SU-DHL-6 (cell line): ENCODE measurements around the gene KRT78.
A peak's percentile ranks its signal among the peaks of the same experiment; 100 is the strongest.

Experiments
- EZH2phosphoT487 ChIP-seq: fragments of 200-600 bp; sonication (generic), shearing (Covaris generic); conservative IDR thresholded peaks from 2 replicates; pipeline ENCODE4 v1.6.1; 2018; ENCODE audit warnings: mild to moderate bottlenecking, antibody characterized with exemption, low read length, moderate library complexity, mixed read lengths
- TF ChIP-seq, protein P1 (sequence below): fragments of 200-600 bp; sonication (generic); IDR thresholded peaks from one replicate; pipeline ENCODE4 v1.5.1; 2017; ENCODE audit warnings: antibody characterized with exemption, mild to moderate bottlenecking, low read length, moderate library complexity; ENCODE audit not compliant: insufficient read depth, poor library complexity, severe bottlenecking

DNA sequence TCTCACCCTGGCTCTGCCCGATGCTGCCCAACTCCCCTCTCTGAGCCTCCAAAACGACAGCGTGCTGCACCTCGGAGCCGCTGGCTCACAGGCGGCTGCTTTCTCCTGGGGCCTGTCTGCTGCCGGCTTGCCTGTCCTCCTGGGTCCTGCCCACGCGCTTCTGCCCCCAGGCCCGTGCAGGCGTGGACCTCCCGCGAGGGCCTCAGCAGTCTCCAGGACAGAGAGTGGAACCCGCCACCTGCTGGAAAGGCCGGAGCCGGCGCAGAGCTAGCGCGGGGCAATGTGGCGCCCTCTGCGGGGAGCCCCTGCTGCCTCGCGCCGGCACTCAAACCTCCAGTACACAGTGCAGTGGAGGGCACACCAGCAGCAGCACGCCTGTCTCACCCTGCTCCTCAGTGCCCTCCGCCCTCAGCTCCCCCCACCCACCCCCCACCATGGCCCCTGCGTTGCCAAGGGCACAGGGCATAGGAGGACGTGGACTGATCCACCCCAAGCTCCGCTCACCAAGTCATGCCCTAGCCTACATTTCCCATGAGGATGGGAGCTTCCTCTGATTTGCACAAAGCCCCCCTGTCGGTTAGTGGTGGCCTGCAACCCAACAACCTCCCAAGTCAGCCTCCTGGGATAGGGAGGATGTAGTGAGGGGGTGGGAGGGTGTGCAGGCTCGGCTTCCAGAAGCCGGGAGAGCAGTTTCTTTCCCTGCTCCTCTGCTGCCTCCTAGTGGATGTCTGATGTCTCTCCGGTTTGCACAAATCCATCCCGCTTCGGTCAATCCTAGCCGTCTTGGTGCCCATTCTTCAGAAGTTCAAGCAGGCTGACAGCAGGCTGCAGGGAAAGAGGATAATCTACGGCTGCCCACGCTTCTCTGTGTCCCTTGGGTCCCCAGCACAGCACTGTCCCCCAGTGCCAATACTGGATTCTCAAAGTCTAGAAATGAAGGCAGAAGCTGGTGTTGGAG, 30.9 kb upstream of the KRT78 start:
- TF ChIP-seq, protein P1, sequence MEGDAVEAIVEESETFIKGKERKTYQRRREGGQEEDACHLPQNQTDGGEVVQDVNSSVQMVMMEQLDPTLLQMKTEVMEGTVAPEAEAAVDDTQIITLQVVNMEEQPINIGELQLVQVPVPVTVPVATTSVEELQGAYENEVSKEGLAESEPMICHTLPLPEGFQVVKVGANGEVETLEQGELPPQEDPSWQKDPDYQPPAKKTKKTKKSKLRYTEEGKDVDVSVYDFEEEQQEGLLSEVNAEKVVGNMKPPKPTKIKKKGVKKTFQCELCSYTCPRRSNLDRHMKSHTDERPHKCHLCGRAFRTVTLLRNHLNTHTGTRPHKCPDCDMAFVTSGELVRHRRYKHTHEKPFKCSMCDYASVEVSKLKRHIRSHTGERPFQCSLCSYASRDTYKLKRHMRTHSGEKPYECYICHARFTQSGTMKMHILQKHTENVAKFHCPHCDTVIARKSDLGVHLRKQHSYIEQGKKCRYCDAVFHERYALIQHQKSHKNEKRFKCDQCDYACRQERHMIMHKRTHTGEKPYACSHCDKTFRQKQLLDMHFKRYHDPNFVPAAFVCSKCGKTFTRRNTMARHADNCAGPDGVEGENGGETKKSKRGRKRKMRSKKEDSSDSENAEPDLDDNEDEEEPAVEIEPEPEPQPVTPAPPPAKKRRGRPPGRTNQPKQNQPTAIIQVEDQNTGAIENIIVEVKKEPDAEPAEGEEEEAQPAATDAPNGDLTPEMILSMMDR, result peak; percentile 52
- TF ChIP-seq EZH2phosphoT487, result no peak
